ENCODE results near the gene HNRNPD.

Gene HNRNPD

GRCh38 chr4:82382751-82383150, 9.0 kb upstream of the HNRNPD start:
- no peak for DNase-seq (ENCODE audit: low read depth)
- TF ChIP-seq CTCF (IDR thresholded peaks at IDR 0.05; ENCODE audit: control insufficient read depth, insufficient read depth, low read depth, low read length, missing control alignments): no peak

GRCh38 chr4:82381661-82382296, 8.0 kb upstream of the HNRNPD start:
- DNase-seq (ENCODE audit: low read depth): no peak
- TF ChIP-seq CTCF (IDR thresholded peaks at IDR 0.05; ENCODE audit: control insufficient read depth, insufficient read depth, low read depth, low read length, missing control alignments): no peak
- no peak overlapping the region for H3K4me3 ChIP-seq (ENCODE audit: control insufficient read depth, low read depth, low read length)

More at GRCh38 chr4:82382751-82383150, 9.0 kb upstream of the HNRNPD start:
- no peak overlapping the region for H3K4me3 ChIP-seq (ENCODE audit: control insufficient read depth, low read depth, low read length)

GRCh38 chr4:82381235-82381634, 7.4 kb upstream of the HNRNPD start:
- TF ChIP-seq CTCF (IDR thresholded peaks at IDR 0.05; ENCODE audit: control insufficient read depth, insufficient read depth, low read depth, low read length, missing control alignments): no peak
- no peak for DNase-seq (ENCODE audit: low read depth)
- no peak overlapping the region for H3K4me3 ChIP-seq (ENCODE audit: control insufficient read depth, low read depth, low read length)

GRCh38 chr4:82380831-82381230, 7.0 kb upstream of the HNRNPD start:
- H3K4me3 ChIP-seq (ENCODE audit: control insufficient read depth, low read depth, low read length): no peak overlapping the region
- no peak for TF ChIP-seq CTCF (IDR thresholded peaks at IDR 0.05; ENCODE audit: control insufficient read depth, insufficient read depth, low read depth, low read length, missing control alignments)
- DNase-seq (ENCODE audit: low read depth): no peak

- DNase-seq (ENCODE audit: low read depth): no peak
These were observed 6.6 kb upstream of the HNRNPD start for GRCh38 chr4:82380344-82380743.

GRCh38 chr4:82376109-82376508, 2.3 kb upstream of the HNRNPD start:
- H3K4me3 ChIP-seq (ENCODE audit: control insufficient read depth, low read depth, low read length): no peak overlapping the region
- DNase-seq (ENCODE audit: low read depth): no peak
- TF ChIP-seq CTCF (IDR thresholded peaks at IDR 0.05; ENCODE audit: control insufficient read depth, insufficient read depth, low read depth, low read length, missing control alignments): no peak

More at GRCh38 chr4:82380344-82380743, 6.6 kb upstream of the HNRNPD start:
- TF ChIP-seq CTCF (IDR thresholded peaks at IDR 0.05; ENCODE audit: control insufficient read depth, insufficient read depth, low read depth, low read length, missing control alignments): no peak
- H3K4me3 ChIP-seq (ENCODE audit: control insufficient read depth, low read depth, low read length): no peak overlapping the region

GRCh38 chr4:82373486-82373815, 340 bp downstream of the HNRNPD start:
- no peak for DNase-seq (ENCODE audit: low read depth)
- peak overlapping the region; percentile 92 for H3K4me3 ChIP-seq (ENCODE audit: control insufficient read depth, low read depth, low read length)
- no peak for TF ChIP-seq CTCF (IDR thresholded peaks at IDR 0.05; ENCODE audit: control insufficient read depth, insufficient read depth, low read depth, low read length, missing control alignments)
